T47D (cell line): ENCODE measurements around the gene PPP1R16B.
"Not testable (repeated sequence)": the region's sequence is repeated elsewhere in the genome, so short reads cannot be mapped to it uniquely, and the experiment has no call there.

Experiments used
- DNase-seq, 2 experiments: peaks; one replicate each; pipeline versions ENCODE4 v3.0.0 to v3.0.0-alpha.2; 2011 to 2012; ENCODE audit warnings: low read depth in 1 of 2, low spot score in 1 of 2
- JUND ChIP-seq: IDR thresholded peaks from 2 replicates; pipeline ENCODE4 v1.6.1; 2012; ENCODE audit warnings: low read depth
- in situ Hi-C: cut with HindIII; loops from 2 replicates; pipeline ENCODE4 v1.10.0; 2016; ENCODE audit warnings: low sequenced_read_pairs, low pct_unique_long_range_greater_than_20kb

The PPP1R16B gene

DNA sequence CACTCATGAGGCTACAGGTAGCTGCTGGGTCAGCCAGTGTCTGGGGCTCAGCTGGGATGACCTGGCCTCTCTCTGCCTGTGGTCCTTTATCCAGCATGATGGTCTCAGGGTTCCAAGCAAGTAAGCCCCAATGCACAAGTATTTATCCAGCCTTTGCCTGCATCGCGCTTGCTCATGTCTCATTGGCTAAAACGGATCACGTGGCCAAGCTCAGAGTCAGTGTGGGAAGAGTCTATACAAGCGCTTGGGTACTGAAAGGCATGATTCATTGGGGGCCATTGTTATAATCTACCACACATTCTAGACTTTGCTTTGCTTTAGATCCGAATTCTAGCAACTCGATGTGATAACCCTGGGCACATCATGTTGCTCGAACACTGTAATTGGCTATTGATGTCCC is 48.3 kb downstream of the PPP1R16B start:
- in situ Hi-C loops: no loop called here
- DNase-seq: no peak
- TF ChIP-seq JUND: no peak

DNA sequence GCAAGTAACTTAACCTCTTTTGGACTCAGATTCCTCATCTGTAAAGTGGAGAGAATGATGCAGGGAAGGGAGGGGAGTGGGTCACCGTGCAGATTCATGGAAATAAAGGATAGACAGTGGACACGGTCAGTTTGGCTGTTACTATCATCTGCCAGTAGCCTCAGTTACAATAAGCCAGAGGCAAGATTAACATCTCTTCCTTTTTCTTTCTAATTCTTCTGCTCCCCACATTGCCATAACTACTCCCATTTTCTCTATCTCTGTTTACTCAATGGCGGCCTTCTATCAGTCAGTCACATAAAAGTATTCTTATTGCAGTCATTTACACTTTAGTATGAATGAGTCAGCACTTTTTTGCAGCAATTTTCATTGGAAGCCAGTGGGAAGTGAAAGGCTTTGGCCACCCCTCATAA is 49.2 kb downstream of the PPP1R16B start:
- TF ChIP-seq JUND: no peak

DNA sequence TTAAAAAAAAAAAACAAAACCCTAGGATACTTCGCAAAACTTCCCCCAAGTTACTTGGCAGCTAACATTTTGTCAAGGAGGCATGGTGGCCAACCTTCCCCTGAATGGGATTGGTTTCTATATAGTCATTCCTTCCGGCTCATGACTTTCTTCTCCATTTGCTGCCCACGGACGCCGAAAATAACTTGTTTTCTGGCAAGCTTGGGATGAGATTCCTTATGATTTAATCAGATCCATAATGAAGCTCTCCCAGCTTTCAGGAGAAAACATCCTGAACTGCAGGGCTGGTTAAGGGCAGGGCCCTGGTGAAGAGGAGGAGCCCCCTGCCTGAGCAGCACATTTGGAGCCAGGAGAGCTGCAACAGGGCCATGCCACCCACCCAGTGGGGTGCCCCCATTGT is 49.9 kb downstream of the PPP1R16B start:
- TF ChIP-seq JUND: no peak
- in situ Hi-C loops: no loop called here
- DNase-seq: no peak

More for the DNA sequence above, 49.2 kb downstream of the PPP1R16B start:
- in situ Hi-C loops: no loop called here
- no peak for DNase-seq

DNA sequence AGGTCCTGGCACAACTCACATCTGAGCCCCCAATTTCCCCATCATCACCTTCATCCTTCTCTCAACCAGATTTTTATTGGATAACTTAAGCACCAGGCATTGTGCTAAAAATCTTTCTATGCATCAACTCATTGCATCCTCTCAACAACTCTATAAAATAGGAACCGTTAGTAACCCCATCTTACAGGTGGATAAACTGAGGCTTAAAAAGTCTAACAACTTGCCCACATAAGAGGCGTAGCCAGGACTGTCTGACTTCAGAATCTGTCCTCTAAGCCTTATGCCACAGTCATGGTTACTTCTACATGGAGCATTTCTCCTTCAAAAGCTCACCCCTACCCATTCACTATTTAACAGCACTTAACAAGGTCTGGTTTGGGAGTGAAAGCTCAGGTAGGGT is 51.1 kb downstream of the PPP1R16B start:
- DNase-seq: no peak
- no peak for TF ChIP-seq JUND
- in situ Hi-C loops: no loop called here

DNA sequence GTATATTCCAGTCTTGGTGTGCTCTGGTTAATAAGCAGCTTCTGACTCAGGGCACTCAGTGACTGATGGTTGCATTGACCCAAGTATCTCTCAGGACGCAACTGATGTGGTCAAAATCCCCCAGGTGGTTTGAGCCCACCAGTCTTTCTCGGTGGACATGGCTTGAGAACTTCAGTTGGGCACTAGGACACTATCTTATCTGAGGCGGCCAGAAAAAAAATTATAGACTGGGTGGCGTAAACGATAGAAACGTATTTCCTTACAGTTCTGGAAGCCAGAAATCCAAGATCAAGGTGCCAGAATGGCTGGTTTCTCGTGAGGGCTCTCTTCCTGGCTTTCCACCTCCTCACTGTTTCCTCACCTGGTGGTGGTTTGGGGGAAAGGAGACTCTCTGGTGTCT is 52.2 kb downstream of the PPP1R16B start:
- in situ Hi-C loops: no loop called here
- no peak for TF ChIP-seq JUND
- no peak for DNase-seq

DNA sequence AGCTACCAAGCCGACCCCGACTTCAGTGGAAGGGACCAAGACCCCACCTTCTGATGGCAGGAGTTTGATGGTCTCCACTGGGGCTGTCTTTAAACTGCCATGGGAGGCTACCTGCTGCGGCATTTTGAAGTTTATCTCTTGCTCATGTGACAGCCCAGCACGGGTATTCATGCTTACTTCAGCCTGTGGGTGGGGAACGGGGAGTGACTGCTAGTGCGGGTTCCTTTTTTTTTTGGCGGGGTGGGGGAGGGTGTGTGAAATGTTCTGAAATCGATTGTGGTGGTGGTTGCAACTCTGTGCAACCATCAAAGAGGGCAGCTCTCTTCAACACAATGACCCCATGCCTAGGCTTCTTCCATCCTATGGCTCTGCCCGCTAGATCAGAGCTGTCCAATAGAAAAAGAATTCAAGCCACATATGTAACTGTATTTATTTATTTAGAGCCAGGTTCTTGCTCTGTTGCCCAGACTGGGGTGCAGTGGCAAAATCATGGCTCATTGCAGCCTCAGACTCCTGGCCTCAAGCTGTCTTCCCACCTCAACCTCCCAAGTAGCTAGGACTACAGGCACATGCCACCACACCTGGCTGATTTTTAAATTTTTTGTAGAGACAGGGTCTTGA is 53.7 kb downstream of the PPP1R16B start:
- TF ChIP-seq JUND: no peak
- no peak for DNase-seq
- in situ Hi-C loops: no loop called here

DNA sequence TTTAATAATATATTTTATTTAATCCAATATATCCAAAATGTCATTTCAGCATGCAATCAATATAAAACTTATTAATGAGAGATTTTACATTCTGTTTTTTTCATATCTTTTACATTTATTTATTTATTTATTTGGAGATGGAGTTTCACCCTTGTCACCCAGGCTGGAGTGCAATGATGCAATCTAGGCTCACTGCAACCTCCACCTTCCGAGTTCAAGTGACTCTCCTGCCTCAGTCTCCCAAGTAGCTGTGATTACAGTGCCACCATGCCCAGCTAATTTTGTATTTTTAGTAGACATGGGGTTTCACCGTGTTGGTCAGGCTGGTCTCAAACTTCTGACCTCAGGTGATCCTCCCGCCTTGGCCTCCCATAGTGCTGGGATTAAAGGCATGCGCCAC is 54.4 kb downstream of the PPP1R16B start:
- in situ Hi-C loops, DNase-seq: not testable (repeated sequence)

DNA sequence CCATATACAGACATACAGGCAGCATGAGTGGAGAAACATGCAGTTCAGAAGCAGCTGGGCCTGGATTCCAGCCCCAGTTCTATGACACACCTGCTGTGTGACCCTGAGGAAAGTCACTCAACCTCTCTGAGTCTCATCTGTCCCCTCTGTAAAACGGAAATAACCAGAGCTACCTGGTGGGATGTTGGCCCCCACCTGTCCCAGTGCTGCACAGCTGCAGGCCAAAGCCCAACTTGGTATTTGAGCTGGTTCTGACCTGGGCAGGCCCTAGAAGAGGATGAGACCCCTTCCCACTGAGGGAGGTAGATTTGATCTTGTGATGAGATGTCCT is 55.5 kb downstream of the PPP1R16B start:
- TF ChIP-seq JUND: no peak
- DNase-seq: no peak
- in situ Hi-C loops: no loop called here

DNA sequence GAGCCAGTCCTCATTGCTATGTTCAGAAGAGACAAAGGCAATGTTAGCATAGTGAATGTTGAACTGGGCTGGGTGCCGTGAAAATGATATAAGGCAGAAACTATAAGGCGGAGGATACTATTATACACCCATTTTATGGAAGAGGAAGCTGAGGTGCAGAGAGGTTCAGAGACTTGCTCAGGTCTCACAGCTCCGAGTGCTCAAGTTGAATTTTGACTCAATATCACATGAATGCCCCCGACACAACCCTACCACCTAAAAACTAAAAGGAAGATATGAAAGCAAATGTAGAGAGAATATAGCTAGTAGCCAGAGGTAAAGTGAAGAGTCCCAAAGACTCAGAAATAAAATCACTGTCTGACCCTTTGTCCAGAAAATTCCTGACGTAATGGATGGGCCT is 56.7 kb downstream of the PPP1R16B start:
- DNase-seq: no peak
- in situ Hi-C loops: no loop called here
- no peak for TF ChIP-seq JUND

DNA sequence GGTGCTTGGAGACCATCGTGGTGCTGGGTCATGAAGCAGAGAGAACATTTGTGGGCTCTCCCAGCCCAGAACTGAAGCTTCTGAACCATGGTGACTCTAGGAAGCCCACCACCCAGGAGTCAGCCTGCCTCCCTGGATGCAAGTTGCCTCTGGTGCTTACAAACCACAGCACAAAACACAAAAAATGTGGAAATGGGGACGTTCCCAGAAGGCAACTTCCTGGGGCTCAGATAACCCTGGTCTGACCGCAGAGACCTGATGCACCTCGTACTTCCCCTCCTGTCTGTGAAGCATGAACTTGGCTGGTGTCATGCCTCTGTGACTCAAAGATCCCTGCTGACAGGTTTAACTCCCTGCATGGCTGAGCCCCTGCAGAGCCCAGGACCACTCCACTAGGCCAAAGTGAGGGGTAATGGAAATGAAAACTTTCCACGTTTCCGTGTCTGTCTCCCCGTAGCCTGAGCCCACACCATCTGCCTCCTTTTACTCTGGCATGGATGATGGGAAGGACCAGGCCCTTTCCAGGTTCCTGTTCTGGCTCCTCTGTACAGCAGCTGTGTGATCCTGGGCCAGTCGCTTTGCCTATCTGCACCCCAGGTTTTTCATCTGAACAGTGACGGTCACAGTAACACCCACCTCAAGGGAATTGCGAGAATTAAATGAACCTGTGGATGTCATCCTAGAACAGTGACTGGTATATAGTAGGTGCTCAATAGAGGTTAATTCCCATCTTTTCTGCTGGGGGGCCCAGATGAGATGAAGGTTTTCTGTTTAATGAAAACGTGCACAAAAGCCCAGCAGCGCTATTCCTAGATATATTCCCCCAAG is 57.7 kb downstream of the PPP1R16B start:
- no peak for DNase-seq
- TF ChIP-seq JUND: no peak
- in situ Hi-C loops: no loop called here

DNA sequence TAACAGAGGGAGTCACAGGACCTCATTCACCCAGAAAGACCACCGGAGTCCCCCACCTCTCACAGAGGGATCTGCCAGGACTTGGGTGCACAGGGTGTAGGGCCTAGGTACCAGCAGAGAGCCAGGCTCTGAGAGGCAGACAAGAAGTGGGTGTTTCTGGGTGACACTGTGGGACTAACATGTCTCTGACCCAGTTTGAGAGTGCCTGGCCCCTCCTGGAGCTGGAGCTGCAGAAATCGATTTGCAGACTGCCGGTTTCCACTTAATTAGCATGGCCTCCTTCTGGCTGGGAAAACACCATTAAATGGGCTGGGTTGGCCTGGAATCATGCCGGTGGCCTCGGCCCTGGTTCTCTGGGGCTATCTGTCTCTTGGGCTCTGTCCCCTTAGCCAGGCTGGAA is 59.2 kb downstream of the PPP1R16B start:
- DNase-seq: no peak
- no peak for TF ChIP-seq JUND

DNA sequence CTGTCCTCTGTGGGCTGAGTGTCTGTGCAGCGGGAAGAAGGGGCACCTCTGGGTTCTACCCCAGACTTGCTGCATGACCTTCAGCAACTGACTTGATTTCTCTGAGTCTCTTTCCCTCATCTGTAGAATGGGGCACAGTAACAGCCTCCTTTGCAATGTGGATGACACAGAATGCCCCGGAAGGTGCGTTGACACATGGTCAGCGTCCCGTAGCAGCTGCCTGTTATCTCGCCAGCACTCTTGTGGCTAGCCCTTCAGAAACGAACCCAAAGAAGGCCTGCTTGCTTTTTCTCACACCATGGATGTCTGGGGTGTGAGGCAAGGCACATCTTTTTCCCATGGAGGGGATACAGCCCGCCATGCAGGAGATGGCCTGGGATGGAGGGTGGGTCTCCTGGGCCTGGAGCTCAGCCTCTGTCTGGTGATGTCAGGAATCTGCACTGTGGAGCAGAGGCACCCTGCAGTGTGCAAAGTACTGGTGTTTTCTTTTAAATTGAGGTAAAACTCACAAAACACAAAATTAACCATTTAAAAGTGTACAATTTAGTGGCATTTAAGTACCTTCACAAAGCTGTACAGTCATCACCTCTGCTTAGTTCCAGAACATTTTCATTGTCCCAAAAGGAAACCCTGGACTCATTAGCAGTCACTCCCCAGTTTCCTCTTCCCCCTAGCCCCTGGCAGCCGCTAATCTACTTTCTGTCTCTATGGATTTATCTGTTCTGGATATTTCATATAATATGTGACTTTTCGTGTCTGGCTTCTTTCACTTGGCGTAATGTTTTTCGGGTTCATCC is 61.0 kb downstream of the PPP1R16B start:
- DNase-seq: no peak
- TF ChIP-seq JUND: no peak
- in situ Hi-C loops: no loop called here

More for the DNA sequence above, 59.2 kb downstream of the PPP1R16B start:
- in situ Hi-C loops: no loop called here

DNA sequence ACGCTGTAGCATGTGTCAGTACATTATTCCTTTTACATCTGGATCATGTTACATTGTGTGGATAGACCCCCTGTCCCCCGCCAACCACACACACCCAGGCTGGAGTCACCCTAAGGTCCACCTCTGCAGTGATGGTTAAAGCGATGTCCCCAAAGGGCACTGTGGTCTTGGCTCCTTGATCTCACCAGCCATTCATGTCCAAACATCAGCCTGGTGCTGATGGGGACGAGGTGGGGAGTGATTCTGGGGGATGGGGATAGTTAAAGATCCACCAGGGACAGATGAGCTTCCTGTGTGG is 61.5 kb downstream of the PPP1R16B start:
- TF ChIP-seq JUND: no peak
- in situ Hi-C loops: no loop called here
- DNase-seq: no peak
